Measurements from ENCODE around the gene PRMT7.
A peak's percentile ranks its signal among the peaks of the same experiment; 100 is the strongest.

Gene PRMT7

DNA sequence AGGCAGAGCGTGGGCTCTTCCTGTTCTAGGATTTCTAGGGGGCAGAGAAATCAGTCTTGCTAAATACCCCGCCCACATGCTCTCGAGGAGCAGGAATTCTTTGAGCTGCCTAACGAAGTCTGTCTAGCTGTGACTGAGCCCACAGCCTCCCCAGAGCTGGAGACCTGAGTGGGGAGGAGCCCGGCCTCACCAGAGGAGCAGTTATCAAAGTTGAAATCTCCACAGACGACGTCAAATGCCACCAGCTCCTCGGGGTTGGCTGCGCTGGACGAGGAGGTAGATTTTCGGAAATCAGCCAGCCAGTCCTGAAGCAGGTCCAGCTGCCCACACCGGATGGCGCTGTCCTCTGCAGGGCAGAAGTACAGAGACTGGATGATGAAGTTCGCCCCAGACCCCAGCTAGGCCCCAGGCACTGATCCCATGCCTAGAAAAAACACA lies 53.8 kb downstream of the PRMT7 start:
- no peak for DNase-seq

DNA sequence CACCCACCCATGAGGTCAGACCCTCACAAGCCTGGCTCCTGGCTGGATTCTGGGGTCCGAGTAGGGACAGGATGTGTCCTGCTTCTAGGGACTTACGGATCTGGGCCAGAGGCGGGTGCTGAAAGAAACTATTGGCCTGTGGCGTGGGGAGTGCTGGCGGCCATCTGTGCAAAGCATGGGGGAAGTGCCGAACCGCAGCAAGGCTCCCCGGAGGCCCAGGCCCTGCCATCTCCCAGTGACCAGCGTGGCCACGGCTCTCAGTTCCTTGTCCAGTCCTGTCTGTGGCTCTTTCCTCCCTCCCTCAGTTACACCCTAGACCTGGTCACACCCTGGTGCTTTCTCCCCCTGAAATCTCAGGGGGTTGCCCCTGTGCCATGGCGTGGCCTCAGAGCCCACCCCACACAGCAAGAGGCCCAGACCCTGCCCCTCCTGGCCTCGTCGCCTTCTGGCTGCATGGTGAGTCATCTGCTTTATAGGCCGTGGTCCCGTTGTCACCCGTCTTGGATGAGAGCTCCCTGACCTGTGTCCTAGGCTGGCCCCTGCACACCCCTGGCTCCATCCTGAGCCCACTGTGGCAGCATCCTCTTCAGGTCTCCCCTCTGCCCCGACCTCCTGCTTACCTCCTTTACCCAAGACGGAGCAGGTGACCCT lies 54.5 kb downstream of the PRMT7 start:
- DNase-seq = no peak

DNA sequence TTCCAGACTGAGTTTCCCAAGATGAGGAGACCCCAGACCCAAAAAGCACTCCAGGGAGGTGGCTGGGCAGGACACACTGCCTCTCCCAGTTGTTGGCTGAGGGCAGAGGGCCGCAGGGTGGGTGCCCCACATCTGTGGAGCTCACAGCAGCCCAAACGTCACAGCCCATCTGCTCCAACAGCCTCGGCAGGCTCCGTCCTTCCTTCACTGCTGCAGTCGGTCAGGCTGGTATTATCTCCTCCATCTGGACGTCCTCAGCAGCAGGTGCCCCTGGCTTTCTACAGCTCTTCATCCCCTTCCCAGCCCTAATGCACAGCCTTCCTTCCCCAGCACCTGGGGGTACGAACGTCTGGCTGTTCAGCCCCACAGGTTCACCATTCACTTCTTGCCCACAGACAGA lies 55.2 kb downstream of the PRMT7 start:
- DNase-seq = peak; percentile 66

DNA sequence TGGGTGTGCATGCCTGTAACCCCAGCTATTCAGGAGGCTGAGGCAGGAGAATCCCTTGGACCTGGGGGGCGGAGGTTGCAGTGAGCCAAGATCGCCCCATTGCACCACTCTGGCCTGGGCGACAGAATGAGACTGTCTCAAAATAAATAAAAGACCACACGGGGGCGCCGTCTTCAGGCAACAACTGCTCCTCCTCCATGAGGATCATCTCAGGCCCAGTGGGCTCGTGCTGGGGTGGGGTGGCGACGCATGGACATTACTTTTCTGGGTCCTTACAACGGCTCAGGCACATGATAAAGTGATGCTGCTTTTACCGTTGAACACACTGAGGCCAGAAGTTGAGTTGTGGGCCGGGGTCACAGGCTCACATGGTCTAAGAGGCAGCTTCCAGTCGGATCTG lies 56.2 kb downstream of the PRMT7 start:
- DNase-seq = no peak

DNA sequence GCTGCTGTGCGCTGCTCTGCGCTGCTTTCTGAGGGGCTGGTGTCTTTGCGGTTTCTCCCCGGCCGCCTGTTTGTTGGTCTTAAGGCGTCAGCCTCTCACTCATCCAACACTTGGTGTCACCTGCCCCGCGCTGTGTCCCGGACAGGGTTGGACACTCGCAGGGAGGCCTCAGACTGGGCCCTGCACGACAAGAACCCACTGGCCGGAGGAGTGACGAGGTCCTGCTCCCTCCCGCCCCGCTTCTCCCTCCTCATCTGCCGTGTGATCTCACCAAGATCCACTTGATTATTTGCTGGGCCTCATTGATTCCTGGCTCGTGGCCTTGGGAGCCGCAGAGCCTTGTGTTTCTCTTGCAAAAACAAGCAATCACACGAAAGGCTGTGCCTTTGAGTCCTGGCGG lies 56.6 kb downstream of the PRMT7 start:
- no peak for DNase-seq

DNA sequence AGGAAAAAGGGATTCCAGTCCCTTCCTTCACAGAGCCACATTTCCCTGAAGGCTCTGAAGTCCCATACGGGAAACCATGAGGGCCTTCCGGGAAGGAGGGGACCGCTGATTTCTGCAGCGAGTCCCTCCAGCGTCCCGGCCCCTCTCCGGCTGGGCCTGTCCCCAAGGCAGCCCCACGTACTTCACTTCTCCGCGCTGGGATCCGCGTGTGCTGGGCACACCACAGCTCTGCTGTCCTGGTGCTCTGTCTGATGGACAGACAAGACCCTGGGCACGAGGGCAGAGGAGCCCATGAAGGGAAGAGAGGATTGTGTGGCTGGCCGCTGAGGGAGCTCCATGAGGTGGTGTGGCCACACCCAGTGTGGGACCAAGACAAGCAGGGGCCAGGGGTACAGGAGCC lies 57.1 kb downstream of the PRMT7 start:
- DNase-seq = no peak

DNA sequence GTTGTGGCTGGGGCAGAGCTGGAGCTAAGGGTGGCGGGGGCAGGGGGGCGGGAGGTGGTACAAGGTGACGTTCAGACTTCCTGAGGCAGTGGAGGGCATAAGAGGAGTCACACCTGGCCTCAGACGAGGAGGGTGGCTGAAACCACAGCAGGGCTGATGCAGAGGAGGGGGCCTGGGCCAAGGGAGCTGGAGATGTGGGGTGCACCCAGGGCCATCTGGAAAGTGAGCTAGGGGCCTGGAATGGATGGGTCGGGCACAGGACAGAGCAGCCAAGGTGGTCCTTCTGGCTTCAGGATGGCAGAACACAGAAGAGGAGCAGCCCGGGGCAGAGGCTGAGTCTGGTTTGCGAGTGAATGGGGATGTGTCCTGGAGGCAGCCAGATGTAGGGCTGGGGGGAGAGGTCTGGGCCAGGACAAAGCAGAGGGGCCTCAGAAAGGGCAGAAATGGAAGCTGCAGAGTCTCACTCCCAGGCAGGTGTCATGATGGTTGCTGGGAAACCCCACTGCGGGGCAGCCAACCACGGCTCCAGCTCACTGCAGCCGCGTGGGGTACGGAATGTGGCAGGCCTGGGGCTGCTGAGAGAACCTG lies 57.6 kb downstream of the PRMT7 start:
- DNase-seq = no peak

DNA sequence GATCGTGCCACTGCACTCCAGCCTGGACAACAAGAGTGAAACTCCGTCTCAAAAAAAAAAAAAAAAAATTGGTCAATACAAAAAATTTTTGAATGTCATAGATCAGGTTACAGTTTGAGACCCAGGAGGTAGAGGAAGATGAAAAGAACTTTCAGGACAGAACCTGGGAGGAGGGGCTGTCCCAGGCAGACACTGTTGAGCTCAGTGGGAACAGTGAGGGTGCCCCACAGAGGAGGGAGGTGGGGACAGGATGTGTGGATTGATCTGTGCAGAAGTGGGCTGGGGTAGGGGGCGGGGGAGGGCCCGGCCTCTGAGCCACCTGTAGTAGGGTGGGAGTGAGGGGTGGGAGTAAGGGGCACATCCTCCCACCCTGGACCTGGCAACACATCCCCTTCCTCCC lies 58.3 kb downstream of the PRMT7 start:
- no peak for DNase-seq

DNA sequence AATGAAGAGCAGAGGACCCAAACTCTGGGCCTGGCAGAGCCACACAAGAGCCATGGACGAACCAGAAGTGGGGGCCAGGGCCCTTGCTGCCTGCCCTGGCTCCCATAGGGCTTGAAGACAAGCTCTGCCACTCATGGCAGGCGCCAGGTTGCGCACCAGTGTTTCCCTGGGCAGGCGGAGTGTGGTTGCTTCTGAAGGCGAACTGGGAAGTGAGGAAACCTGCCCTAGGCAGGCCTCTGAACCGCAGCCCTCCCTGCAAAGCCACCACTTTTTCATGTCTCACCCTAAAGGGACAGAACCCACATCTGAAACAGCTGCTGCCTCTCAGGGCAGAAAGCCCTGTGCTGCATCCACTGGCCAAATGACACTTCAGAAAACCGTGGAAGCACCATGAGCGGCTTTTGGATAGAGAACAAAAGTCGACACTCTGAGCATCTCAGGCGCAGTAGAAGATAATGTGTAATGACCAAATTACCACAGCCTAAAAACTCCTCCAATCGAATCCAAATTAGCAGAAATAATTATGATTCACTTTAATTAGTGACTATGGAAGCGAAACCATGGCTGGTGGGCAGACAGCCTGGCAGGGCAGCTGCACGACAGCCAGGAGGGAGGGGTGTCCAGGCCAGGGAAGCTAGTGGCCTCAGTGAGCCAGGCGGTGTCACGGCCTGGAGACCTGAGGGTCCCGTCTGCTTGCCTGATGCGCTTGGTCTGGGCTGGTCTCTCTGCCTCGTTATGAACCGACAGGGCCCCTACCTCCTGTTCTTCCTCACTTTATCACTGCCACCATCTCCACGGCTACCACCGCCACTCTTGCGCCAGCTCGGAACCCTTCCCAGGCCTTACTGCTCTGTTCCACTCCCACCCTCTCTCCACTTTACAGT lies 59.1 kb downstream of the PRMT7 start:
- DNase-seq = no peak

DNA sequence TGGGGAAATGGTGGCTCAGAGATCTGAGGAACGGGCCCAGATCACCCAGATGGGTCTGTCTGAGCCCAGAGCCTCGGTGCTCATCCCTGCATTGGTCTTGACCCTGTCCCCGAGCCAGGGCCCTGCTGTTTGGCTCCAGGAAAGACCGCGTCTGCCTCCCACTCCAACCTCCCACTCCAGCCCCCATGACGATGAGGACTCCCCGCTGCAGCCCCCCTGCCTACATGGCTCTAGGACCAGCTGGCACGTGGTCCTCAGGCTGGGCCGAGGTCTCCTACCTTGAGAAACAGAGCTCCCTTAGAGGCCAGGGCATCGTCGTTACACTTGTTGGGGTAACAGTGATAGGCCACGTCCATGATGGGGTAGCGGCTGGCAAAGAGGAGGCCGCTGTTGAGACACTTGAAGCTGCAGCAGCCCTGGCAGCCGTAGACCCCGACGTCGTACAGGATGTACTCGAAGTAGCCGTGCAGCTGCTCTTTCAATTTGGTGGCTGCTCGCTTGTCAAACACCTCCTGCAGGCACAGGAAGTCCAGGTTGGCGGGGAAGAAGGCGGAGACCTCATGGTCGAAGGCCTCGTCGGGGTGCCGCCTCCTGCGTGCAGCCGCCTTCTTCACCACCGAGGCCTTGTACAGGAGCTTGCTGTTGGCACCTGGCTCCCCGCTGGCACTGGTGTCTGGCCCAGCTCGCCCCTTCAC lies 59.9 kb downstream of the PRMT7 start:
- no peak for DNase-seq

DNA sequence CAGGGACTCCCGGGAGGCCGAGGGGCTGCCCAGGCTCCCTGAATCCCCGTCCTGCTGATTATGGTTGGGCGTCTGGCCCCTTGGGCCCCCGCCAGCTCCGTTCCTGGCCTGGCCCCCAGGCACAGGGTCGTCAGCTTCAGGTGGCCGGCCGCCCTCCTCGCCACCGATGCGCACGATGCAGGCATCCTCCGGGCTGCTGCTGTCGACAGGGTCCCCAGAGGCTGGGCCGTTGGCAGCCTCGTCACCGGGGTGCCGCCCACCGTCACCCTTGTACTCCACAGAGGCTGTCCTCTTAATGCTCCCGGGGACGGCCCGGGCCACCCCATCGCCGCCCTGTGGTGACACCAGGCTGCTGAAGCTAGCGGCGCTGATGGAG lies 60.4 kb downstream of the PRMT7 start:
- DNase-seq = no peak

DNA sequence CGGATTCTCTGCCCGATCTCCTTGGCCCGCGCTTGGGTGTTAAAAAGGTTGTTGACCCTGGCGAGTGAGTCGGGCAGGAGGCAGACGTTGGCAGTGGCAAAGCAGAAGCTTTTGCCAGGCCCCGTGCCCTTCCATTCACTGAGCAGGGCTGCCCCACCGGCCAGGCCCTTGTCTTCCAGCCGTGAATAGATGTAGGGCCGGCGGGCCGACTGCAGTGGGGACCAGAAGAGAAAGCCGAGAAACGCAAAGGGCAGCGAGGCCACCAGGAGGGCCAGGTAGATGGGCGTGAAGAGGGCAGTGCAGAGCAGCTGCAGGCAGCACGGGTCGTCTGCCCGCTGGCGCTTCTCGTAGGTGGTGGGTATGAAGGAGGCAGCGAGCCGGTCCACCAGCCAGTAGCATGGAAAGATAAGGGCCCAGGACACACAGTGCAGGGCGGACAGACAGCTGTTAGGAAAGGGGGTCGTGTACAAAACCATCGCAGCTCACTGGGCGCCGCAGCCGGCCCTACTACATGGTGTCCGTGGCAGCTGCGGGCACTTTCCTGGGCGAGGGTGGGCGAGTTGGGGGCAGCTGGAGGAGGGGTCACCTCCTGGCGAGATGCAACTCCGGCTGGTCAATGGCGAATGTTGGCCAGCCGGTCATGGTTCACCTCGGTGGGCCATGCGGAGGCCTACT lies 61.0 kb downstream of the PRMT7 start:
- DNase-seq = no peak

DNA sequence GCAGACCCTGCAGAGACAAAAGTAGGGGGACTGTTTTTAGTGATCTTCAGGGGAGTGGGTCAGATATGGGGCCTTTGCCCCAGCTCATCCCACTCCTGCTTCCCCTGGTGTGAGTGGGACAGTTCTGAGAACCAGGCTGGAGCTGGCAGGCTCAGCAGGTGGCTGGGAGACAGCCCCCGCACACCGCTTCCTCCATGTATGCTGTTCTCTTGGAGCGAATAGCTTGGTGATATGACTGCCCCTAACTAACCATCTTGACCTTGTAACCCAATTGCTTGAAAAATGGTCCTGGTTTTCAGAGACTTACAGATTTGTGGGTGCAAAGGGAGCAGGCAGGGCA lies 61.5 kb downstream of the PRMT7 start:
- no peak for DNase-seq

DNA sequence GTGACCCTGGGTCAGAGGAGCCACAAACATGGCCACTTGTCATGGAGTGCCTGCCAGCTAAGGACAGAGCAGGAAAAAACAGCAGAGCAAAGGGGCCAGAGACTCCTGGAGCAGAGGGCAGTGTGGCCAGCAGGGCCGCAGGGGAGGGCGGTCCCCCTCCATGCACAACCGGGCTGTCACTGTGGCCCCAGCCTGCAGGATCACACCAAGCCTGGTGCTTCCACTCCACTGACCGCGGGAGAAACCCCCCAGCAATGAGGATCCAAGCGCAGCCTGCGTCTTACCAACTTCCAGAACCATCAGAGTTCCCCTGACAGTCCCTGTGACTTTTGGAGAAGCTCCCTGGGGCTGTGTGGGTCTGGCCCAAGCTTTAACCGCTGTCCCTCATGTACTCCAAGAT lies 62.0 kb downstream of the PRMT7 start:
- DNase-seq = no peak

DNA sequence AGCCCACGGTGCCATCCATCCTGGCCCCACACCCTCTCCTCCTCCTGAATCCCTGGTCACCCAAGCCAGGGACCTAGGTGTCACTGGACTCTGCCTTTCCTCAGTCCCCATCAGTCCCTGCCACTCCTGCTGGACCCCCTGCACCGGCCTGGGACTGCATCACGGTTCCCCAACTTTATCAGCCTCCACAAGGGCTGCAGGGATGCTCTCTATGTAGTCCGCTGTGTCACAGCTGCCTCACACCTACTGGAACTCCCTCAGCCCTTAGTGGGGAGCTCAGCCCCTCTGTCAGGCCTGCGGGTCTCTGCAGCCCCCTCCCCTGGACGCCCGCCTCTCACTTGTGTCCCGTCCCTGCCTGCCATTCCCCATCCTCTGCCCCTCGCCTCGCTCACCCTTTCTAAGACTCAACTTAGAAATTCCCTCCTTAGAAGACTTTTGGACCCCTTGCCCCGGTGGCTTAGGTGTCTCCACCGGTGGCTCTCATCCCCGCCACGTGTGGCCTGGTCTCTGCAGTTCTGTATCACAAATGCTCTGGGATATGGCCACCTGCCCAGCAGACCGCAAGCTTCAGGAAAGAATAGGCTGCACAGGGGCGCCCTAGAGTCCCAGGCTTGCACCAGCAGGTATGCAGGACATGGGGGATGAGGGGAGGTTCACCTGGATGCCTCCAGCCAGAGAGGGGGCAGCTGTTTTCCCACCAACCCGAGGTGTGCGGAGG lies 62.9 kb downstream of the PRMT7 start:
- no peak for DNase-seq

DNA sequence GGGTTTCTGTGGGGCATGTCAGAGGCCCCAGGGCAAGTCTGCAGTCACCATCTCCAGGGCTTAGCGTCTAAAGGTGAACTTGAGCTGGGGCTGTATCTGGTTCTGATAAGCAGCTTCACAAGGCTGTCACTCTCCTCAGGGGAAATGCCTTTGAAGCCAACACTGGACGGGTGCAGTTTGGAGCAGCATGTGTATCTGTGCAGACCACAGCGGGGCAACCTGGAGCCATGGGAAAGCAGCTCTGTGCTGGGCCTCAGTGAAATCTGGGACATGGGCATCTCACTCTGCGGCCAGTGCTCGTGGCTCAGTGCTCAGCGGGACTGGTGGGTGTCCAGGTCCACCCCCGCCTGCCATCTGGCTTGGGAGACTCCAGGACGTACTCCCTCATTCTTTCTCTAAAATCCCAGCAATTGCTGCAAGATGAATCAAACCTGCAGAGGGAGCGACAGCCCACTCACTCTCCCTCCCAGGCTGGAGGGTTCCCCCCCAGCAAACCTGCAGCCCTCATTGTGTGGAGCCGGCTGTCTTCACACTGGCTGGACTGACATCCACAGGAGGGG lies 63.5 kb downstream of the PRMT7 start:
- DNase-seq = no peak

DNA sequence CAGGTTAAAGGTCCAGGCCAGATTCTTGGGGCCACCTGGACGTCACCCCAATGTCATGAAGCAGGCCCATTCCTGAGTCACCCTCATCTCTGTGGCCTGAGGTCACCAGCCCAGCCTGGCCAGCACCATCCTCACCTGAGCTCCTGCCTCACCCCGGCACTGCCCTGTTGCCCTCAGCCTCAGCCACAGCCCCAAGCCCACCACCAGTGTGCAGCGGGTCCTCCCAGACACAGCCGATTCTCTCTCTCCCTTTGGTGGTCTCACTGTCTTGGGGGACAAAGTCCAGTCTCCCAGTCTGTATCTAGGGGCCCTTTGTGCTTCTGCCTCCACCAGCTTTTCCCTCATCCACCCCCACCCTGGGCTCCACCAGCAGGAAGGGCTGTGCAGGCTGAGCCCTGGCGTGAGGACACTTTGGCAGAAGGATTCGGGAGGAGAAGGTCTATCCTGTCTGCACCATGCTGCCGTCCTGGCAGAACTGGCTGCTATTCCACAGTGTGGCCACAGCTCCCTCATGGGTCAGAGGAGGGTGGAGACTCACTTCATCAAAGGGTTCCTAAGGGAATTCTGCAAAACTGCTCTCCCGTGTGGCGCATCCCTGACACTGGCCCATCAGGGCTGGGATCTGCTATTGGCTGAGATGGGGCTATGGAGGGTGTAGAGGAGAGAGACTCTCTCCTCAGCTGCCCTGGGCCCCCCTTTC lies 64.3 kb downstream of the PRMT7 start:
- no peak for DNase-seq

DNA sequence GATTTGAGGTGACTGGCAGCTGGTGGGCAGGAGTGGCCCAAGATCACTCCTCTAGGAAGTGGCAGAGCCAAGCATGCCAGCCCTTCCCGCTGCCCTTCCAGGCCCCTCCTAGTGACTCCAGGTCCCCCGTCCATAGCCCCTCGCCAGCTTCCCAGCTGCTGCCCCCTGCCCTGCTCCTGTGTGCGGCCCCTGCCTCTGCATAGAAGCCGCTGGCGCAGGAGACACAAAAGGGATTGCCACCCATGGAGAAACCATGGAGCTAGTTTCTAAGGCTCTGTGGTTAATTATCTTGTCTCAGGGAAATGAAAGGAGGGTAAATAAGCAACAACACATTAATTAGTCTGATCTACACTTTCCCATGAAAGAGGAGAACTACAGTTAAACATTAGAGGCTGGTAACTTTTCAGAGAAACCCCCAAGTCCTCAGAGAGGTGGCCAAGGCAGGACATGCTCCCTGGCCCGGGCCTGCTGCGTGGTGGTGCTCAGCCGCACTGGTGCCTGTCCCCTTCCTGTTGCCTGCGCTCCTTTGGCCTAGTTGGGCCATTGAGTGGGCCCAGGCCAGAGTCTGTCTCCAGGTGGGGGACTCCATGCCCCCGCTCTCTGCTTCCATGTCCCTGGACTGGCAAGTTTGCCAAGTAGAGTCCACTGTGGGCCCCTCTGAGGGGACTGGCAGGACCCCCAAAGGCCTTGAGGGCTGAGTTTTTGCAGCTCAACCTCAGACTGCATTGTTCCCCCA lies 65.2 kb downstream of the PRMT7 start:
- DNase-seq = no peak

DNA sequence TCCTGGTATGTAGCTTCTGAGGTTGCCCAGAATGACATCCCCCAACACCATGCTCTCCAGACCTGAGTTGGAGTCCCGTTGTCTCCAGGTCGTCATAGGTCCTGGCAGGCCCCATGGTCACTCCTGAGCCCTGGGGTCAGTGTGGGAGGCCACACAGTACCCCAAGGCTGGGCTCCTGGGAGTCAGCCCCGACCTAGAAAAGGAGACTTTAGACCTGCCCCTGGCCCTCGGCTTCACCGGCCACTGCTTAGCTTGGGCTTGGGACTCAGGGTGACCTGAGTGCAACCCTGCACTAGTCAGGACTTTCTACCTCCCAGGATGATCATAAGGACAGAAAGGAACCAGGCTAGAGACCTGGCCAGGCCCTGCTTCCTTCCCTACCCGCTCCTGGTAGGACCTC lies 65.8 kb downstream of the PRMT7 start:
- DNase-seq = no peak

DNA sequence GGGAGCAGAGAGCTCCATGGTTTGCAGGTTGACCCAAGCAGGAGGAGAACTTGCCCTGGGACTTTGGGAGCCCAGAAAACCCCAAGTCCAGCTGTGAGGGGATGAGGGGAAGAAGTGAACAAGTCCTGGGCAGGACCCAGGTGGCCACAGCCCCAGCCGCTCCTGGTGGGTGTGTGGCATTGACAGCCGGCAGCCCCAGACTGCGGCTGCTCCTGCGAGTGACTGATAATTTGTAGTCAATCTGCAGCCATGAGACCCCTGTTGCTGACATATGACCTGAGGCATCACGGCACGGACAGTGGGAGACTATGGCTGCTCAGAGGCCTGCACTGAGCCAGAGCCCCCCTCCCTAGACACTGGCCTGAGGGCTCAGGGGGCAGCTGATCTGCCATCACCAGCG lies 66.4 kb downstream of the PRMT7 start:
- no peak for DNase-seq

All from DMS 273 treated with DMSO at 0.1 percent for 48 hours (cell line).